ENCODE results near the gene VPS4B. TPM values are rescaled to one million over a fixed set of nuclear protein-coding genes. Genes with fewer than 3 reads are reported as not detected.
A peak's percentile ranks its signal among the peaks of the same experiment; 100 is the strongest.

VPS4B gene
- total RNA-seq, 3 donors from 2014 or later: 83.8 to 167 (median 116) TPM

DNA sequence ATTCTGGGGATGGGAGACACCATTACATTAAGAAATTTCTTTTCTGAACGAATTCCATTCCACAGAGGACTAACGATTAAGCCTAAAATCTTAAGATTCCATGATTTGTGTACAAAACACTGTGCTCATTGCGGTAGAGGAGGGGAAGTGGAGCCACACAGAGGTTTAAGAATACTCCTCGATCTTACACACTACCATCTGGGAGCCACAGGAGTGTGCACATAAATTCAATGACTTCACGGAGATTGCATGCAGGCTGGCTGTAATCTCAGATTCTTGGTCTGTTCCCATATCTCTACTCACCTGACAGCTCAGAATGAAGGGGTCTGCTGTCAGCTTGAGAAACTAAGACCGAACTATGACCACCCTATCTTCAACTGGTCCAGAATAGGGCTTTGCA, 762 bp downstream of the VPS4B start:
- intact Hi-C loops (cut with DNase I, micrococcal nuclease): no loop called here
- Histone ChIP-seq H3K9me3 (no peaks in the 10 kb centered on the region), H3K4me3 (peak overlapping the region; percentile 90), H3K36me3 (ENCODE audit: low read depth) (no peaks in the 10 kb centered on the region), H3K4me1 (ENCODE audit: low read depth) (peaks cover 17% of the 10 kb centered on the region)
- DNase-seq: no peak
- ATAC-seq: no peak
- TF ChIP-seq, protein P1, sequence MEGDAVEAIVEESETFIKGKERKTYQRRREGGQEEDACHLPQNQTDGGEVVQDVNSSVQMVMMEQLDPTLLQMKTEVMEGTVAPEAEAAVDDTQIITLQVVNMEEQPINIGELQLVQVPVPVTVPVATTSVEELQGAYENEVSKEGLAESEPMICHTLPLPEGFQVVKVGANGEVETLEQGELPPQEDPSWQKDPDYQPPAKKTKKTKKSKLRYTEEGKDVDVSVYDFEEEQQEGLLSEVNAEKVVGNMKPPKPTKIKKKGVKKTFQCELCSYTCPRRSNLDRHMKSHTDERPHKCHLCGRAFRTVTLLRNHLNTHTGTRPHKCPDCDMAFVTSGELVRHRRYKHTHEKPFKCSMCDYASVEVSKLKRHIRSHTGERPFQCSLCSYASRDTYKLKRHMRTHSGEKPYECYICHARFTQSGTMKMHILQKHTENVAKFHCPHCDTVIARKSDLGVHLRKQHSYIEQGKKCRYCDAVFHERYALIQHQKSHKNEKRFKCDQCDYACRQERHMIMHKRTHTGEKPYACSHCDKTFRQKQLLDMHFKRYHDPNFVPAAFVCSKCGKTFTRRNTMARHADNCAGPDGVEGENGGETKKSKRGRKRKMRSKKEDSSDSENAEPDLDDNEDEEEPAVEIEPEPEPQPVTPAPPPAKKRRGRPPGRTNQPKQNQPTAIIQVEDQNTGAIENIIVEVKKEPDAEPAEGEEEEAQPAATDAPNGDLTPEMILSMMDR (IDR thresholded peaks at IDR 0.05): no peak

DNA sequence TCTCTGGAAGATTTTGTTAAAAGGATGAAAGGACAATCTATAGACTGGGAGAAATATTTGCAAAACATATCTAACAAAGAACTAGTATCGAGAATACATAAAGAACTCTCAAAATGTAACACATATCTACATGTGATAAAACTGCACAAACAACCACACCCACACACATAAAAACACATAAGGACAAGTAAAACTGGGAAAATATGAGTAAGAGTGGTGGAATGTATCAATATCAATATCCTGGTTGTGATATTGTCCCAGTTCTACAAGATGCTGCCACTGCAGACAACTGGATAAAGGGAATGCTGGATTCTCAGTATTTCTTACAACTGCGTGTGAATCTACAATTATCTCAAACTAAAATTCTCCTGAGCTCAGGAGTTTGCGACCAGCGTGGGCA, 9.3 kb downstream of the VPS4B start:
- Histone ChIP-seq H3K36me3 (ENCODE audit: low read depth) (no peaks in the 10 kb centered on the region), H3K4me1 (ENCODE audit: low read depth) (peaks cover 6% of the 10 kb centered on the region), H3K9me3 (no peaks in the 10 kb centered on the region), H3K4me3 (no peak overlapping the region)
- intact Hi-C loops (cut with DNase I, micrococcal nuclease): no loop called here
- TF ChIP-seq, protein P1 (IDR thresholded peaks at IDR 0.05): no peak
- no peak for DNase-seq
- peak; percentile 57 for ATAC-seq

DNA sequence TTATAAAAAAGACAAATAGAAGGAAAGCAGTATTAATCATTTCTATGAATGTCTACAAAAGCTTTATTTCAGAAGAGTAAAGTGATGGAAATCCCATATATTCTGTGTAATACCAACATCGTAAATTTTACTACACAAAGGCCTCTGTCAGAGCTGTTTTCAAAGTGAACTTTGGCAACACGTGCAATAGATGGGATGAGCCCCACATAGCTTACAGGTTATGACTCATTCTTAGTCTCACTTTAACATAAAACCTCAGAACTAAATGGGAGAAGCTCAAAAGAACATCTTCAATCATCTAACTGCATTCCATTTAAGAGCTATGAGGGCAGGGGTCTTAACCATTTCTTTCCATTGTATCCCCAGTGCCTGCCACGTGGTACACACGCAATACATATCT, 11.5 kb downstream of the VPS4B start:
- ATAC-seq (peak; percentile 83), DNase-seq (peak in 1 of 3 donors; percentile 17)
- Histone ChIP-seq H3K4me3 (no peak overlapping the region), H3K4me1 (ENCODE audit: low read depth) (peaks cover 6% of the 10 kb centered on the region), H3K9me3 (no peaks in the 10 kb centered on the region), H3K36me3 (ENCODE audit: low read depth) (no peaks in the 10 kb centered on the region)
- TF ChIP-seq, protein P1 (IDR thresholded peaks at IDR 0.05): no peak
- intact Hi-C loops (cut with DNase I, micrococcal nuclease): no loop called here

DNA sequence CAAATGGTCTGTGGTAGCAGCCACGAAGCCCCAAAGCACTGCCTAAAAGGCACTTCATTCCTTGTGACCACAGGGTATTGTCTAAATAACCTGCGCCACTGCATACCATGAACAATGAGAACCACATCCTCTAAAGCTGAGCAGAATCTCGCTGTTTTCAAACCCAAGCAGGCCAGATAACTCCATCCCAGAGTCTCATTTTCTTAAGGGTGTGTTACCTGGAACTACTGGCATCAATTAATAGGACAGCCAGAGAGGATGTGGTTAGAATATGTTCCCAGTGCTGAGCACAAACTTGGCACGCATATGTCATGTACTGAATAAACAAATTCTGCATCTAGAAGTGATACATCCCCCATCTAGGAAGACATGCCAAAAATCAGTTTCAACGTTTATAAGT, 13.0 kb downstream of the VPS4B start:
- DNase-seq (no peak), ATAC-seq (no peak)
- Histone ChIP-seq H3K36me3 (ENCODE audit: low read depth) (no peaks in the 10 kb centered on the region), H3K4me3 (no peak overlapping the region), H3K4me1 (ENCODE audit: low read depth) (peaks cover 6% of the 10 kb centered on the region), H3K9me3 (no peaks in the 10 kb centered on the region)
- TF ChIP-seq, protein P1 (IDR thresholded peaks at IDR 0.05): no peak
- intact Hi-C loops (cut with DNase I, micrococcal nuclease): no loop called here

DNA sequence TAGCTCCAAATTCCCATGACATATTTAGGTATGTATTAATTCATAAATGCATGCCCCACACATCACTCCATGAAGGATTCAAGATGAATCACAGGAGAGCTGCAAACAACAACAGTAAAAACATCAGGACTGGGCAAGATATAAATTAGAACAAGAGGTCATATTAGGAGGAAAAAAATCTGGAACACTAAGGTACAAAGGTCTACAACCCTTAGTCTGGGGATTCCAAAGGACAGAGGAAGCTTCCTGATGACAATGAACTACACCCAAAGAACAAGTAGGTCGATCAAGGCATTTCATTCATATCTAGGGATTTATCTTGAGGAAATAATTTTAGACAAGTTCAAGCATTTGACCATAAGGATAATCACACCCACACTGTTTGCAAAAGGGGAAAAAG, 14.5 kb downstream of the VPS4B start:
- ATAC-seq: peak; percentile 77
- intact Hi-C loops (cut with DNase I, micrococcal nuclease): no loop called here
- H3K36me3 ChIP-seq (ENCODE audit: low read depth): no peaks in the 10 kb centered on the region
- DNase-seq: no peak
- no peak overlapping the region for H3K4me3 ChIP-seq
- no peaks in the 10 kb centered on the region for H3K9me3 ChIP-seq
- TF ChIP-seq, protein P1 (IDR thresholded peaks at IDR 0.05): no peak
- peaks cover 6% of the 10 kb centered on the region for H3K4me1 ChIP-seq (ENCODE audit: low read depth)

DNA sequence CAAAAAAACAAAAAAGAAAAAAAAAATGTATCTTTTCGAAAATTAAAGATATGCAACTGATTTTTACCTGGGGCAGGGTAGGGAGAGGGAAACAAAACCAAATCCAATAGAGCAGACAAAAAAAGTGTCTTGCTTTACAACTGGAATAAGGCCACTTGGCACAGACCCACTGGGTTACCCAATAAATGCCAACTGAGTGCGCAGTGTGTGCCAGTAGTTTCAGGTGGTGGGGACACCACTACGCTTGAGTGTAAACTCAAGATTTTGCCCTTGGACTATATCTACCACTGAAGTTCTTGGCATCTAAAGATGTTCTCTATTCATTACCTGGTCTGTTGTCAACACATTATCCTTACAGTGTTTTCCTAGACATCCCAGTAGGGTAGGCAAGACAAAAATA, 16.3 kb downstream of the VPS4B start:
- H3K4me3 ChIP-seq: no peak overlapping the region
- no peak for DNase-seq
- intact Hi-C loops (cut with DNase I, micrococcal nuclease): no loop called here
- peaks cover 7% of the 10 kb centered on the region for H3K36me3 ChIP-seq (ENCODE audit: low read depth)
- peaks cover 4% of the 10 kb centered on the region for H3K4me1 ChIP-seq (ENCODE audit: low read depth)
- H3K9me3 ChIP-seq: no peaks in the 10 kb centered on the region
- TF ChIP-seq, protein P1 (IDR thresholded peaks at IDR 0.05): no peak
- ATAC-seq: no peak
